Suppressor macrophage treated with lipopolysaccharide for 4 hours (primary cell): ENCODE measurements around the gene ARHGAP21.

Experiments
- DNase-seq: peaks from one replicate; pipeline ENCODE4 v3.0.0-alpha.2; 2020

The ARHGAP21 gene

DNA sequence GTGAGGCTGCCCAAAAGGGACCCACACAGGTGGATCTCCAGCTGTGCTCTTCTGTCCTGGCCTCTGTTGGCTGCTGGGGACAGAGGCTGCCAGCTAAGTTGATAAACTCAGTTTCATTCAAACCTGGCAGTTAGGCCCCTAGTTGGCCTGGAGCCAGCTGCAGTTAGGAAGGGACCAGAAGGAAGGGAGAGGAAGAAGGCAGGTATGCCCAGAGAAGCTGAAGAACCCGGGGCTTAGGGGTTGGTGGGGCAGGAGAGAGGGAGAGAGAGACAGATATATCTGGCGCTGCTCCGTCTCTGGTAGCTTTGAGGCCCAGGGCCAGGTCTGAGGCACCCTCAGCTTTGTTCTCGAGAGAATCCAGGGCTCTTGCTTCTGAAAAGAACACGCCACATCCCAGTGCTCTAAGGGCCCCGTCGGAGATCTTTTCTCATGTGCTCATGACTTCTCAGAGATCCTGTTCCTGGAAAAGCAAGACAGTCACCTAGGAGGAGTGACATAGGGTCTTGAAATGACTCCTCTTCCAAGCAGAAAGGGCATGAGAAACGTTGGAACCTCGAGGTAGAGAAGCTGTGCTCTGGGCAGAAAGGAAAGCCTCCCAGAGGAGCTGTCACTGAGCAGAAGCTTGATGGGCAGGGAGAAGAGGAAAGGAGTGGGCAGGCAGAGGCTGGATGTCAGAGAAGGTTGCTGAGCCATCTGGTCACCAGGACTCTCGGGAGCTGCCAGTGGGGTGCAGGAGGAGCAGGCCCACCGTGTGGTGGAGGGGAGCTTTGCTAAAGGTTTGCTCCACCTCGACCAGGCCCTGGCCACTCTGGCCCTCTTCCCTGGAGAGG is 153.6 kb downstream of the ARHGAP21 start:
- DNase-seq: no peak

DNA sequence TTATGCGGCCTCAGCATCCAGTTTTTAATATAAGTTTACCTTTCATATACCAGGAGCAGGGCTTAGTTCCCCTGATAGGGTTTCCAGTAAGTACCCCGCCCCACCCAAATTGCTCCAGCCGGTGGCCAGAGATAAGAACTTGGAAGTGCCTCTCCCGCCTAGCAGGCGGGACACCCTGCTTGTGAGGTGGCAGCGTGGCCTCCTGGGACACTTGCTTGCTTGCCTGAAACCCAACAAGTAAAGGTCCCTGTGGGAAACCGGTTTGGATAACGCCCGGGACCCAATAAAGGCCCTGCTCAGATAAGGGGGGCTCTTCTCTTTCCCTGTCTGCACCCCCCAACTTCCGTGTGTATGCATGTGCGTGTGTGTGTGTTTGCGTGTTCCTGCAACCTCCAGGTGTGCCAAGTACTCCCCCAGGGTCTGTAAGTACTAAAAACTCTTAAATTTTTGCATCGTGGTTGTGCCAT is 154.3 kb downstream of the ARHGAP21 start:
- DNase-seq: no peak

DNA sequence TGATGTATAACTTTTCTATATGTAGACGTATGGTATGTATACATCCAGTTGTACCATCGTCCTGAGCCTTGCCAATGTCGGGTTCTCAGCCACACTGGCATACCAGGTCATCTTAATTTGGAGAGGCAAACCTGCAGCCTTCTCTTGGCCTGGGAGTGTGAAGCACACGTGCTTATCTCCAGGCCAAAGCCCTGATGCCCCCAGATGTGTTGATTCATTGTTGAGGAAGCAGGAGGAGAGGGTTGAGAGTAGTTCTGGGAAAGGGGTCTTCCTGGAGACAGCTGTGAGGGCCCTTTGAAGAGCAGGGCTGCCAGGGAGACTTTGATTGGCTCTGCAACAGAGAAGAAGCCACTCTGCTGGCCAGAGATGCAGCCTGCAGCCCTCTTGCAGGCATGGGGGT is 155.6 kb downstream of the ARHGAP21 start:
- no peak for DNase-seq

DNA sequence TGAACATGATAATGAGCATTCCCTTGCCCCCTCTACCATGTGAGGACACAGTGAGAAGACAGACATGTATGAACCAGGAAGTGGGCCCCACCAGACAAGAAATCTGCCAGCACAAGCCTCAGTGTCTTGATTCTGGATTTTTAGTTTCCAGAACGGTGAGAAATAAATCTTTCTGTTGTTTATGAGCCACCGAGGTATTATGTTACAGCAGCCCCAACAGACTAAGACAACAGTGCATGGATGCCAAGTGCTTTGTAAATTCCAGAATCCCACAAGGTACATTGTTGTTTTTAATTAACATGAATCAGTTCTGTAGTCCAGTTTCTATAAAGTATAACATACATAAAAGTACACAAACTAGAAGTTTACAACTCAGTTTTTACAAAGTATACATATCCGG is 162.2 kb downstream of the ARHGAP21 start:
- no peak for DNase-seq

- DNase-seq: peak; percentile 45
Observed at GRCh38 chr10:24556750-24557742, 166.6 kb downstream of the ARHGAP21 start.

DNA sequence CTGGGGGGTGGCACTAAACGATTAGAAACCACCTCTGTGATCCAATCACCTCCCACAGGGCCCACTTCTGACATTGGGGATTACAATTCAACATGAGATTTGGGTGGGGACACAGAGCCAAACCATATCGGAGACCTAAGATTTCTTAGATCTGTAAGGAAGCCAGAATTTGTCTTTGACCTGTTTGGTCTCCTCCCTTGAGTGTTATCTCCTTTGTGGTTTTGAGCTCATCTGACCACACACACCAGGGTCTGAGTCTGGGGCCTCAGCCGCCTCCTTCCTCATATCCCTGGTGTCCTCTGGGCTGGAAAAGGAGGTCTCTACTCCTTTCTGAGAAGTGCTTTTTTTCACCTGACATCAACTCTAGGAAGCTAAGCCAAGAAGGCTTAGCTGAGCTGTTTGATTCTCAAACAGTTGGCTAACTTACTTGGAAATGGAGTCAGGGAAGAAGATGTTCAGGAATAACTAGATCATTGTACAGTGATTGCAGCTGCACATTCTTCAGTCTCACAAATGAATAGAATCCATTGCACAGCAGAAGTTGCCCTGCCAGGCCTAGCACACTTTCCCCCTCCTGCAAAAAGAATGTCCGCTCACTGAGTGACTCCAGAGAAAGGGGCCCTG is 167.4 kb downstream of the ARHGAP21 start:
- no peak for DNase-seq

DNA sequence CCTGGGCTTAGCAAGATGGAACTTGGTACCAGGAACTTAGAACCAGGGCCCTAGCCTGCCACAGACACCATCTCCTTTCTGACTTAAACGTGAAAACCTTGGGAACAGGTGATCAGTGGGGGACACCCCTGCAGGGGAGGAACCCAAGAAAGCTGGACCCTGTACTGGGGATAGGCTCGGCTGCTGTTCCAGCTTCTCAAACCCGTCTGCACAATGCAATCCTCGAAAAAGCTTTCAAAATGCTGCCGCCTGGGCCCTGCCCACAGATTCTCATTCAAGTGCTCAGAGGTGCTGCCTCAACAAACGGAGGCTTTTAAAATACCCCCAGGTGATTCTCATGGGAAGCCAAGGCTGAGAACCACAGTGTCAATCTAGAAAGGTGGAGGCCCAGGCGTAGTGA is 169.7 kb downstream of the ARHGAP21 start:
- no peak for DNase-seq

- no peak for DNase-seq
Observed at GRCh38 chr10:24553051-24553612, 170.6 kb downstream of the ARHGAP21 start.

- DNase-seq: no peak
Observed at GRCh38 chr10:24552346-24553016, 171.2 kb downstream of the ARHGAP21 start.

DNA sequence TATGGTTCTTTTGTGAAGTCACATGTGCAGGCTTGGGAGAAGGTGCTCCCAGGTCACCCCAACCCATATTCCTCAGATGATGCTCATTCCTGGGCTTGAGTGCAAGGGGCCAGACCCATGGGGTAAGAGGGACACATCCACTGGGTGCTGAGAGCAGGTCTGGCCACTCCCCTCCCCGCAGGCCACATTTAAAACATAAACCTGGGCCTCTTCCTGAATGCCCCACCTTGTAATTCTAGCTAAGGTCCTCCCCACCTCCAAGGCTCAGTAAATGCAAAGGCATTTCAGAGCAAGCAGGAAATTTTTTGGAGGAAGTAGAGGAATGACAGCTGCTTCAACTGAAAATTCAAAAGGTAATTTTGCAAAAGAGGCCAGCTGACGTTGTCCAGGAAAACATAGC is 172.5 kb downstream of the ARHGAP21 start:
- no peak for DNase-seq

DNA sequence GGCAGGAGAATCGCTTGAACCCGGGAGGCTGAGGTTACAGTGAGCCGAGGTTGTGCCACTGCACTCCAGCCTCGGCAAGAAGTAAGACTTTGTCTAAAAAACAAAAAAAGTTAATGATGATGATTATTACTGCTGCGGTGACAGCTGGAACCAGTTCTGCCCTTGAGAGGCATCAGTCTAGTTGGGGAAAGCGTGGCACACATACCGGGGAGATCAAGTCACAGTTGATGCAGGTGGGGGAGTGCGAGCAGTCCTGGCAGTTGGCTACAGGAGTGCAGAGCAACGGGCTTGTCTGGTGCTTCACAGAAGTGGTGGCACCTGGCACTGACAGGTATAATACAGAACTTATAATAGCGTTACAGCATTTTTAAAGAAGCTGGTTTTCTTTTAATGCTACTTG is 173.0 kb downstream of the ARHGAP21 start:
- DNase-seq: no peak

DNA sequence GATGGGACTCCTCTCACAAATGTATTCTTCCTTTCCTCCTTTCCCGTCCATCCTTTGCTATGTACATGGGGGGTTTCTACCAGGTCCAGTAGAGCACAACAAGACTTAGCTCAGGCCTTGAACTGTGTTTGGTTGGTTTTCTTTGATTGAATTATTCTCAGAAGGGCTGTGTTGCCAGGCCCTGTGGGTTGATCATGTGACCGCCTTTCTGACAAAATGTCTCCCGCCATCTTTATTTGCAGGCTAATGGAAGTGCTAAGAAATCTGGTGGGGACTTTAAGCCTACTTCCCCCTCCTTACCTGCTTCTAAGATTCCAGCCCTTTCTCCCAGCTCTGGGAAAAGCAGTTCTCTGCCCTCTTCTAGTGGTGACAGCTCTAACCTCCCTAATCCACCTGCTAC is 178.1 kb downstream of the ARHGAP21 start:
- no peak for DNase-seq

DNA sequence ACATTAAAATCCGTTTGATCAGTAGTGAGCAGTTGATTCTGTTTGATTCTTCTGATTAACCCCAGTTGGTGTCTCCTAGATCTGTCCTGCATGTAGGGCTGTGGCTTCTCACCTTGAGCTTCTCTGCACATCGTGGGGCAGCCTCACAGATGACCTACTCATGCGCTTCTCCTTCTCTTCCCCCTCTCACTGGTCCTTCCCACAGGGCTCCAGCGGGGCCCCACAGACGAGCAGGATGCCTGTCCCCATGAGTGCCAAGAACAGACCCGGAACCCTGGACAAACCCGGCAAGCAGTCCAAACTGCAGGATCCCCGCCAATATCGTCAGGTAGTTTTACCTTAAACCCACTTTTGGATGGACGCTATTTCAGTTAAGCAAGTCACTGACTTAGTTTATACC is 178.9 kb downstream of the ARHGAP21 start:
- no peak for DNase-seq

DNA sequence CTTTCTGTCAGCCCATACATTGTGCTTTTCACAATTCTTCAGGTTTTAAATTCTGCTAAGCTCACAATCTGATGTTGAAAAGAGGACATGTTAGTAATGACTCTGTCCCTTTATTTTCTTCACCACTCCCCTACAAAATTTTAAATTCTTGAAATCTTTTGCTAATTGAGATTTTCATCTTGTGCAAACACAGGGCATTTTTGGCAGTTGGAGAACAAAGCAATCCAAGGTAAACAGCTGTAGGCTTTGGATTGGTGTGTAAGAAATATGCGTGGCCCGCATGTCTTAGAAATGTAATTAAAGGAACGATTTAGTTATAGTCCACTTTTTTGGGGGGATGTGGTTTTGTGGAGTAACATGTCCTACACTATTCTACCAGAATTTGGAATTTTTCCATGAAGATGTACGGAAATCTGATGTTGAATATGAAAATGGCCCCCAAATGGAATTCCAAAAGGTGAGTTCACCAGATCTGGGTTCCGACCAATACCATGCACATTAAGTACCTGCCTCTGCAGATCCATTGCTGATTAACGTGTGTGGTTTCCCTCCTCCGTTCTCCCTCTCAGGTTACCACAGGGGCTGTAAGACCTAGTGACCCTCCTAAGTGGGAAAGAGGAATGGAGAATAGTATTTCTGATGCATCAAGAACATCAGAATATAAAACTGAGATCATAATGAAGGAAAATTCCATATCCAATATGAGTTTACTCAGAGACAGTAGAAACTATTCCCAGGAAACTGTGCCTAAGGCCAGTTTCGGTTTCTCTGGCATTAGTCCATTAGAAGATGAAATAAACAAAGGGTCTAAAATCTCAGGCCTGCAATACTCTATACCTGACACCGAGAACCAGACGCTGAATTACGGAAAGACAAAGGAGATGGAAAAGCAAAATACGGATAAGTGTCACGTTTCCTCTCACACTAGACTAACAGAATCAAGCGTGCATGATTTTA is 181.1 kb downstream of the ARHGAP21 start:
- DNase-seq: no peak

GRCh38 chr10:24541239-24541753 is 182.4 kb downstream of the ARHGAP21 start:
- DNase-seq: no peak

GRCh38 chr10:24536636-24537035 is 187.1 kb downstream of the ARHGAP21 start:
- no peak for DNase-seq

DNA sequence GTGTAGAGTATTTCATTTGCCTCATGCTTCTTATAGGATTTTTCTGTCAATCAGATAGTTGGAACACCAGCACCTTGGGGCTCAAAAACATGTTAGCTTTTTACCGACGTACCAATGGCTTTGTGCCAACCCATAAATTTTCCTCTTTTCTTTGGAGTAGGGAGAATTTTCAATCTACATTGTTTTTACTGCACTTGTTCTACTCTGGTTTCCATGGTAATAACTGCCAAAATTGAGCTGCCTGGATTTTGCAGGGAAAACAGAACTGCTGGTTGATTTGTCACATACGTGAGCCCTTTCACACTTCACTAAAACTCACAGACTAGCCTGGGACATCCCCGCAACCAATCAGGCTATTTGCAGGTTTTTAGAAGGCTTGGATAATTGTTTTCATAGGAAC is 189.7 kb downstream of the ARHGAP21 start:
- no peak for DNase-seq
